KMS-11 (cell line): ENCODE measurements around the gene BCKDHA.

Experiments used
- H2AFZ ChIP-seq: fragments of 200-600 bp; sonication (generic); 2 replicates; pipeline ENCODE4 v1.6.1; 2016; ENCODE audit warnings: antibody characterized with exemption, mixed run types, low read depth
- H3K27ac ChIP-seq: fragments of 200-600 bp; sonication (generic); 2 replicates; pipeline ENCODE4 v1.6.1; 2016; ENCODE audit warnings: mild to moderate bottlenecking, mixed run types
- H3K27me3 ChIP-seq: fragments of 200-600 bp; sonication (generic); 2 replicates; pipeline ENCODE4 v1.6.1; 2017; ENCODE audit warnings: mild to moderate bottlenecking, low read depth, mixed run types, moderate library complexity; ENCODE audit not compliant: insufficient read depth
- H3K36me3 ChIP-seq: fragments of 200-600 bp; sonication (generic); 2 replicates; pipeline ENCODE4 v1.6.1; 2017; ENCODE audit warnings: mild to moderate bottlenecking, mixed run types; ENCODE audit not compliant: insufficient read depth
- H3K4me1 ChIP-seq: fragments of 200-600 bp; sonication (generic); 2 replicates; pipeline ENCODE4 v1.6.1; 2016; ENCODE audit warnings: mild to moderate bottlenecking, low read depth, mixed run types; ENCODE audit not compliant: poor library complexity, severe bottlenecking
- H3K4me2 ChIP-seq: fragments of 200-600 bp; sonication (generic); 2 replicates; pipeline ENCODE4 v1.7.0; 2016; ENCODE audit warnings: mild to moderate bottlenecking, mixed run types
- H3K4me3 ChIP-seq: fragments of 200-600 bp; sonication (generic); IDR thresholded peaks from 2 replicates; pipeline ENCODE4 v1.6.1; 2017; ENCODE audit warnings: low read depth, low read length, mixed read lengths; ENCODE audit not compliant: insufficient read depth
- H3K79me2 ChIP-seq: fragments of 200-600 bp; sonication (generic); 2 replicates; pipeline ENCODE4 v1.6.1; 2016; ENCODE audit warnings: low read depth, mixed run types; ENCODE audit not compliant: insufficient read depth
- H3K9ac ChIP-seq: fragments of 200-600 bp; sonication (generic); 2 replicates; pipeline ENCODE4 v1.6.1; 2016; ENCODE audit warnings: mild to moderate bottlenecking, mixed run types
- H4K20me1 ChIP-seq: fragments of 200-600 bp; sonication (generic); 2 replicates; pipeline ENCODE4 v1.6.1; 2016; ENCODE audit warnings: mild to moderate bottlenecking, mixed run types; ENCODE audit not compliant: insufficient read depth
- CTCF ChIP-seq: fragments of 200-600 bp; sonication (generic); conservative IDR thresholded peaks from 2 replicates; pipeline ENCODE4 v1.6.1; 2017; ENCODE audit warnings: low read depth, mild to moderate bottlenecking, antibody characterized with exemption, low read length, moderate library complexity, mixed read lengths

Gene BCKDHA

GRCh38 chr19:41352279-41352608 is 45.4 kb upstream of the BCKDHA start:
- H3K4me1 ChIP-seq = peaks cover 32% of the 10 kb centered on the region
- peak overlapping the region; percentile 86 for H3K9ac ChIP-seq
- H3K27ac ChIP-seq = peak overlapping the region; percentile 72
- peaks cover 46% of the 10 kb centered on the region for H3K79me2 ChIP-seq
- peak overlapping the region; percentile 70 for H2AFZ ChIP-seq
- no peaks in the 10 kb centered on the region for H4K20me1 ChIP-seq
- peaks cover 3% of the 10 kb centered on the region; the same call in 1 of the 2 replicates for H3K36me3 ChIP-seq
- H3K27me3 ChIP-seq = no peaks in the 10 kb centered on the region
- peak overlapping the region; percentile 29 for H3K4me3 ChIP-seq
- no peak for TF ChIP-seq CTCF
- peak overlapping the region; percentile 95 for H3K4me2 ChIP-seq

GRCh38 chr19:41352609-41353465 is 44.8 kb upstream of the BCKDHA start:
- Histone ChIP-seq H3K27ac (peak overlapping the region; percentile 72), H3K79me2 (peaks cover 46% of the 10 kb centered on the region), H3K27me3 (no peaks in the 10 kb centered on the region), H4K20me1 (no peaks in the 10 kb centered on the region), H3K4me3 (peak overlapping the region; percentile 29), H3K4me2 (peak overlapping the region; percentile 95), H3K9ac (peak overlapping the region; percentile 86), H3K36me3 (no peaks in the 10 kb centered on the region; the same call in 1 of the 2 replicates), H3K4me1 (peaks cover 32% of the 10 kb centered on the region), H2AFZ (peak overlapping the region; percentile 70)
- TF ChIP-seq CTCF = peak; percentile 73

- Histone ChIP-seq H3K4me2 (peak within 1 kb of the TSS; percentile 95), H3K27me3 (no peaks in the 10 kb centered on the region), H2AFZ (peak within 1 kb of the TSS; percentile 70), H3K4me3 (peak within 1 kb of the TSS; percentile 29), H4K20me1 (no peaks in the 10 kb centered on the region), H3K4me1 (peaks cover 31% of the 10 kb centered on the region), H3K79me2 (peaks cover 45% of the 10 kb centered on the region), H3K27ac (peak within 1 kb of the TSS; percentile 72), H3K9ac (peak within 1 kb of the TSS; percentile 86), H3K36me3 (no peaks in the 10 kb centered on the region; the same call in 1 of the 2 replicates)
- TF ChIP-seq CTCF = peak; percentile 88
These were observed 43.9 kb upstream of the BCKDHA start, which contains the start of gene TGFB1 for GRCh38 chr19:41353466-41354342. Gene TGFB1 (minus strand): TSS chr19:41353922. CDS start chr19:41353044, 878 bp downstream.

GRCh38 chr19:41354343-41354953 is 43.2 kb upstream of the BCKDHA start:
- peak overlapping the region; percentile 13; the same call in 1 of the 2 replicates for H2AFZ ChIP-seq
- no peaks in the 10 kb centered on the region for H4K20me1 ChIP-seq
- peaks cover 24% of the 10 kb centered on the region for H3K4me1 ChIP-seq

More at GRCh38 chr19:41354343-41354953, 43.2 kb upstream of the BCKDHA start:
- Histone ChIP-seq H3K27ac (no peak overlapping the region), H3K4me2 (peak overlapping the region; percentile 85), H3K9ac (no peak overlapping the region; the same call in 1 of the 2 replicates), H3K36me3 (no peaks in the 10 kb centered on the region; the same call in 1 of the 2 replicates), H3K79me2 (peaks cover 38% of the 10 kb centered on the region), H3K4me3 (no peak overlapping the region), H3K27me3 (no peaks in the 10 kb centered on the region)
- TF ChIP-seq CTCF = peak; percentile 40; the same call in 1 of the 2 replicates
